Breast epithelium (tissue), 4 donors: ENCODE measurements around the gene GDNF. TPM values are rescaled to one million over a fixed set of nuclear protein-coding genes. Genes with fewer than 3 reads are reported as not detected.
"Not testable (repeated sequence)": the region's sequence is repeated elsewhere in the genome, so short reads cannot be mapped to it uniquely, and the experiment has no call there.

Experiments used
- DNase-seq, 2 donors: peaks; one replicate each; pipeline ENCODE4 v3.0.0-alpha.2; 2019; ENCODE audit warnings: low spot score in 2 of 2
- H3K27ac ChIP-seq, 2 donors: fragments of 200-600 bp; sonication (generic) in 1 of 2; one replicate each; pipeline ENCODE4 v1.5.1; 2016 to 2019; ENCODE audit warnings: mild to moderate bottlenecking in 1 of 2
- H3K27me3 ChIP-seq, 2 donors: fragments of 200-600 bp; sonication (generic) in 1 of 2; one replicate each; pipeline versions ENCODE4 v1.5.1 to v1.6.0; 2017 to 2019; ENCODE audit warnings: control low read depth in 1 of 2, mild to moderate bottlenecking in 1 of 2
- H3K36me3 ChIP-seq: fragments of 200-600 bp; one replicate; pipeline ENCODE4 v1.5.1; 2019
- H3K4me1 ChIP-seq, 2 donors: fragments of 200-600 bp; sonication (generic); one replicate each; pipeline ENCODE4 v1.5.1; 2016 to 2019; ENCODE audit warnings: control low read depth in 1 of 2
- H3K4me3 ChIP-seq, 3 donors: fragments of 200-600 bp; sonication (generic); 1 replicate in 2 of 3; 2 replicates in 1 of 3; pipeline ENCODE4 v1.5.1; 2016 to 2019; ENCODE audit warnings: mild to moderate bottlenecking in 3 of 3, moderate library complexity in 2 of 3
- H3K9me3 ChIP-seq, 2 donors: fragments of 200-600 bp; sonication (generic) in 1 of 2; one replicate each; pipeline ENCODE4 v1.5.1; 2016 to 2019; ENCODE audit warnings: control low read depth in 1 of 2
- POLR2A ChIP-seq: fragments of 450-650 bp; IDR thresholded peaks from one replicate; pipeline ENCODE4 v1.6.1; 2016; ENCODE audit warnings: antibody characterized with exemption, mild to moderate bottlenecking, moderate library complexity
- POLR2AphosphoS5 ChIP-seq, 3 donors: sonication (generic); formaldehyde crosslinking; IDR thresholded peaks; one replicate each; pipeline ENCODE4 v1.6.1; 2017; ENCODE audit warnings: antibody characterized with exemption in 3 of 3
- intact Hi-C: fragments of 100-400 bp; cut with DNase I; formaldehyde crosslinking; loops from one replicate; pipeline ENCODE4 v1.15.1; 2023; ENCODE audit warnings: low total_unique reads
- total RNA-seq, 3 donors: library from RNA; depleted of rRNA; stranded (reverse); fragments of >200 nt; gene quantifications; one replicate each; pipeline ENCODE4 v1.1.0, GENCODE V29; 2016
- TF ChIP-seq, protein P1 (sequence below), 3 donors: fragments of 450-650 bp; IDR thresholded peaks; one replicate each; pipeline ENCODE4 v1.5.1; 2016 to 2017; ENCODE audit warnings: antibody characterized with exemption in 3 of 3, mild to moderate bottlenecking in 3 of 3, moderate library complexity in 3 of 3

Gene GDNF
- total RNA-seq, 3 donors from 2014 or later, result 0.15 to 0.33 TPM; not detected in 1

DNA sequence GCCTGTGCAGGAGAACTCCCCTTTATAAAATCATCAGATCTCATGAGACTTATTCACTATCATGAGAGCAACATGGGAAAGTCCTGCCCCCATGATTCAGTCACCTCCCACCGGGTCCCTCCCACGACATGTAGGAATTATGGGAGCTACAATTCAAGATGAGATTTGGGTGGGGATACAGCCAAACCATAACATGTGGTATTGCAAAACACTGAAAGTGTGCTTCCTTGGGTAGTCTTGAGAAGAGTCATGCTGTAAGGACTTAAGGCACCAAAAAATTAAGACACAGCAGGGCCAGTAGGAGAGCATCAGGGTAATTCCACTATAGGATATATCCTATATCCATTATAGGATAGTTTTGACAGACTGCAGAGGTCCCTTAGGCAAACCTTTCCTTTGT lies 29.4 kb upstream of the GDNF start:
- intact Hi-C loops, result no loop called here
- H3K27ac ChIP-seq, result no peak overlapping the region

DNA sequence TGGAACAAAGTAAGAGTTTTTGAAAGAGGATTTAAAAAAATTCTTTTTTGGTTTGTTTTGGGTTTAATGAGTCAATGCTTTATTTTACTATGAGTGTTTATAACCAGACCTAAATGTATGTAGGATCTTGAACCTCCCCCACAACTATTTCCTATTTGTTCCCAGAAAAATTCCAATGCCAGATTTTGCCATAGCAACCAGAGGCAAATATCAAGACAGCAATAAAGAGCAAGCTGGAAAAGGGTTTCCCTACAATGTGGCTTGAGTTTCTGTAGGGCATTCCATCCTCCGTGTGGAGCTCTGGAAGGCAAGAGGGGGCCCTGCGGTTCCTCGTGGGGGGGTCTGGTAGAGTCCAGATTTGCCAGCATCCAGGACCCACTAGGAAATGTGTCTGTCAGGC lies 27.8 kb upstream of the GDNF start:
- Histone ChIP-seq H3K36me3 (no peaks in the 10 kb centered on the region), H3K4me1 (no peaks in the 10 kb centered on the region), H3K9me3 (no peaks in the 10 kb centered on the region), H3K4me3 (no peak overlapping the region), H3K27ac (no peak overlapping the region), H3K27me3 (no peaks in the 10 kb centered on the region)
- no peak for TF ChIP-seq POLR2AphosphoS5 (IDR thresholded peaks at IDR 0.05)
- TF ChIP-seq, protein P1, sequence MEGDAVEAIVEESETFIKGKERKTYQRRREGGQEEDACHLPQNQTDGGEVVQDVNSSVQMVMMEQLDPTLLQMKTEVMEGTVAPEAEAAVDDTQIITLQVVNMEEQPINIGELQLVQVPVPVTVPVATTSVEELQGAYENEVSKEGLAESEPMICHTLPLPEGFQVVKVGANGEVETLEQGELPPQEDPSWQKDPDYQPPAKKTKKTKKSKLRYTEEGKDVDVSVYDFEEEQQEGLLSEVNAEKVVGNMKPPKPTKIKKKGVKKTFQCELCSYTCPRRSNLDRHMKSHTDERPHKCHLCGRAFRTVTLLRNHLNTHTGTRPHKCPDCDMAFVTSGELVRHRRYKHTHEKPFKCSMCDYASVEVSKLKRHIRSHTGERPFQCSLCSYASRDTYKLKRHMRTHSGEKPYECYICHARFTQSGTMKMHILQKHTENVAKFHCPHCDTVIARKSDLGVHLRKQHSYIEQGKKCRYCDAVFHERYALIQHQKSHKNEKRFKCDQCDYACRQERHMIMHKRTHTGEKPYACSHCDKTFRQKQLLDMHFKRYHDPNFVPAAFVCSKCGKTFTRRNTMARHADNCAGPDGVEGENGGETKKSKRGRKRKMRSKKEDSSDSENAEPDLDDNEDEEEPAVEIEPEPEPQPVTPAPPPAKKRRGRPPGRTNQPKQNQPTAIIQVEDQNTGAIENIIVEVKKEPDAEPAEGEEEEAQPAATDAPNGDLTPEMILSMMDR (IDR thresholded peaks at IDR 0.05), result no peak
- no peak for TF ChIP-seq POLR2A
- intact Hi-C loops, result no loop called here
- DNase-seq, result no peak

More for the DNA sequence above, 29.4 kb upstream of the GDNF start:
- H3K4me1 ChIP-seq, result no peaks in the 10 kb centered on the region
- no peak overlapping the region for H3K4me3 ChIP-seq
- TF ChIP-seq POLR2AphosphoS5 (IDR thresholded peaks at IDR 0.05), result no peak
- no peak for TF ChIP-seq POLR2A
- TF ChIP-seq, protein P1 (IDR thresholded peaks at IDR 0.05), result no peak
- no peak for DNase-seq
- no peaks in the 10 kb centered on the region for H3K36me3 ChIP-seq
- H3K9me3 ChIP-seq, result no peaks in the 10 kb centered on the region
- H3K27me3 ChIP-seq, result no peaks in the 10 kb centered on the region

DNA sequence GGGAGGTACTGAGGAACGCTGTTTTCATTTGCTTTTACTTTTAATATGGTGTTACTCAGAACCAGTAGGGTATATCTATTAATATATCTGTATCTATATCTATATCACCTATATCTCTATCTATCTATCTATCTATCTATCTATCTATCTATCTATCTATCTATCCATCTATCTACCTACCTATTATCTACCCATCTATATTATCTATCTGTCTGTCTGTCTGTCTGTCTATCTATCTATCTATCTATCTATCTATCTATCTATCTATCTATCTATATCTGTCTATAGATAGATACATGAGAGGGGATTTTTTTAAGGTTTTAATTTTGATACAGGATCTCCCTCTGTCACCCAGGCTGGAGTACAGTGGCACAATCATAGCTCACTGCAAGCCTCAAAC lies 23.1 kb upstream of the GDNF start:
- H3K36me3 ChIP-seq, intact Hi-C loops, H3K4me1 ChIP-seq, DNase-seq, H3K4me3 ChIP-seq, H3K27ac ChIP-seq, H3K27me3 ChIP-seq, H3K9me3 ChIP-seq: not testable (repeated sequence)

DNA sequence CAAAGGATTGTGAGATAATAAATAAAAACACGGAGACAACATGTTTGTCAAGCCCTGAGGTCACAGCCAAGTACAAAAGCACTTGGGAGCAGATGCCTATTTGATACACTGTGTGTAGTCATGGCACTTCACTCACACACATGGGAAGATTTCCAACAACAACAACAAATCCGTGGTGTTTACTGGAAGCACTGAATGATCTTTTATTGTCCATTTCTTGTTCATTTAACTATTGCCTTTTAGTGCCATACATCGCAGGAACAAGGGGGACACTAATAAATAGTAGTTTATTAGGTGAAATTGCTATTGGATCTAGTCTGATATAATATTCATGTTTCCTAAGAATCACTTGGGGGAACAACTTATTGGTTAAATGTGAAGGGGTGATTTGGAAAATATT lies 20.4 kb upstream of the GDNF start:
- H3K9me3 ChIP-seq, result no peaks in the 10 kb centered on the region
- TF ChIP-seq POLR2A (no peak), POLR2AphosphoS5 (IDR thresholded peaks at IDR 0.05) (no peak)
- TF ChIP-seq, protein P1 (IDR thresholded peaks at IDR 0.05), result no peak
- no peaks in the 10 kb centered on the region for H3K4me1 ChIP-seq
- H3K27me3 ChIP-seq, result no peaks in the 10 kb centered on the region
- no peak overlapping the region for H3K27ac ChIP-seq
- H3K4me3 ChIP-seq, result no peak overlapping the region
- DNase-seq, result no peak
- no peaks in the 10 kb centered on the region for H3K36me3 ChIP-seq
- intact Hi-C loops, result no loop called here

DNA sequence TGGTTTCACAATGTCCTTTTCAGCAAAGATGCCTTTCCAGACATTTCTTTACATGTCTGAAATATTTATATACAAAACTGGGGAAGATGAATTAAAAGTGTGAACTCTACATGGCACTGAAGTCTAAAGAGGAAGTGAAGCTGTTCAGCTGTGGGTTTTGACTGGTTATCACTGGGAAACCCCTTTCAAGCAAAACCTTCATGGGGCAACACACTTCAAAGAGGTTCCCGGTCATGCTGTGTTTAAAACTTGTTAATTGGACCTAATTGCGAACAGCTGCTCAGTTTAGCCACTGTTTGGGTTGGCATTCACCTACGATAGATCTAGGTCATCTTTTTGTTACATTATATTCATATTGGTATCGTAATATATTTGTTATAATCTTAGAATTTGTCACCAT lies 20.0 kb upstream of the GDNF start:
- H3K4me1 ChIP-seq, result no peaks in the 10 kb centered on the region
- no peaks in the 10 kb centered on the region for H3K27me3 ChIP-seq
- no peak for TF ChIP-seq POLR2AphosphoS5 (IDR thresholded peaks at IDR 0.05)
- TF ChIP-seq, protein P1 (IDR thresholded peaks at IDR 0.05), result no peak
- TF ChIP-seq POLR2A, result no peak
- H3K27ac ChIP-seq, result no peak overlapping the region
- no peaks in the 10 kb centered on the region for H3K36me3 ChIP-seq
- H3K4me3 ChIP-seq, result no peak overlapping the region
- no peaks in the 10 kb centered on the region for H3K9me3 ChIP-seq
- intact Hi-C loops, result no loop called here
- no peak for DNase-seq

DNA sequence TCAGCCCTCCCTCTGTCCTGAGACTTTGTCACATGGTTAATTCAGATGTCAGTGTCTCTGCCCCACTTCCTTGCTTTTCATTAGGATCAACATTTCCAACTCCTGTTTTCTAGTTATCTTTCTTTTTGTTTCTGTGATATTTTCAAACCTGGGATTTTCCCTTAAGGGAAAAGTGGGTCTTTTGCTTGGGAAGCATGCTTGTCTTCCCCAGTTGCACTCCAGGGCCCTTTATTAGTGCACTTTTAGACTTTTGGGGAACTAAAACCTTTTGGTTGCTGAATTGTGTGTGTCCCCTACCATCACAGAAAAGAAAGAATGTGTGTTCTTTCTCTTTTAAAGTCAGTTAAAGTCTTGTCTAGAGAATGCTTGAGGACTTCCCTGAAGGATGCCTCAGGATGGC lies 18.4 kb upstream of the GDNF start:
- Histone ChIP-seq H3K27ac (no peak overlapping the region), H3K27me3 (no peaks in the 10 kb centered on the region), H3K9me3 (no peaks in the 10 kb centered on the region), H3K4me3 (no peak overlapping the region), H3K4me1 (no peaks in the 10 kb centered on the region), H3K36me3 (no peaks in the 10 kb centered on the region)
- no peak for DNase-seq
- intact Hi-C loops, result no loop called here
- no peak for TF ChIP-seq POLR2AphosphoS5 (IDR thresholded peaks at IDR 0.05)
- TF ChIP-seq POLR2A, result no peak
- TF ChIP-seq, protein P1 (IDR thresholded peaks at IDR 0.05), result no peak
